ENCODE data around the gene TOR1AIP2. TPM values are rescaled to one million over a fixed set of nuclear protein-coding genes. Genes with fewer than 3 reads are reported as not detected.

The TOR1AIP2 gene
- total RNA-seq, result 10 to 100 TPM; 36.4 to 79.1 TPM

- Histone ChIP-seq H3K4me1 (replicated peaks) (peaks cover 9% of the 10 kb centered on the region), H3K4me3 (peak within 1 kb of the TSS; percentile 52 to 56), H3K36me3 (no peaks in the 10 kb centered on the region), H3K9me3 (no peaks in the 10 kb centered on the region), H3K27ac (peak within 1 kb of the TSS; percentile 54 to 66), H3K27me3 (replicated peaks; ENCODE audit: insufficient read depth) (no peaks in the 10 kb centered on the region)
- peak; percentile 90 for DNase-seq (ENCODE audit: low spot score)
- WGBS, result 5% methylated on average over 31 of the region's 31 CpGs
- peak; percentile 99 for TF ChIP-seq POLR2AphosphoS5 (IDR thresholded peaks at IDR 0.05)
- peak; percentile 97 for TF ChIP-seq POLR2A (IDR thresholded peaks at IDR 0.05)
- peak in 1 of 4 experiments; percentile 42 for TF ChIP-seq CTCF (IDR thresholded peaks at IDR 0.05)
- intact Hi-C loops (cut with DNase I), result loop anchor here (2.0 kb wide), 1 partner anchor 77 kb away; the partner anchor contains the start of gene CEP350
Observed at GRCh38 chr1:179877586-179878265, at the start of gene TOR1AIP2. TOR1AIP2 (minus strand) TSS chr1:179877803; CDS start chr1:179852665, 25,138 bp downstream.

- DNase-seq (ENCODE audit: low spot score), result no peak
Observed at GRCh38 chr1:179926850-179927205, 49.2 kb upstream of the TOR1AIP2 start.

GRCh38 chr1:179925922-179926849 lies 48.6 kb upstream of the TOR1AIP2 start:
- TF ChIP-seq POLR2A (IDR thresholded peaks at IDR 0.05), result no peak
- H3K27ac ChIP-seq, result no peak overlapping the region
- DNase-seq (ENCODE audit: low spot score), result no peak
- no peak overlapping the region for H3K4me3 ChIP-seq
- no peaks in the 10 kb centered on the region for H3K27me3 ChIP-seq (replicated peaks; ENCODE audit: insufficient read depth)
- 77% methylated on average over 4 of the region's 4 CpGs for WGBS
- intact Hi-C loops (cut with DNase I), result no loop called here
- no peaks in the 10 kb centered on the region for H3K4me1 ChIP-seq (replicated peaks)
- no peaks in the 10 kb centered on the region for H3K9me3 ChIP-seq
- no peaks in the 10 kb centered on the region for H3K36me3 ChIP-seq

More at GRCh38 chr1:179926850-179927205, 49.2 kb upstream of the TOR1AIP2 start:
- no peak overlapping the region for H3K4me3 ChIP-seq
- intact Hi-C loops (cut with DNase I), result no loop called here
- 95% methylated on average over 3 of the region's 3 CpGs for WGBS
- no peaks in the 10 kb centered on the region for H3K9me3 ChIP-seq
- no peaks in the 10 kb centered on the region for H3K4me1 ChIP-seq (replicated peaks)
- TF ChIP-seq POLR2AphosphoS5 (IDR thresholded peaks at IDR 0.05) (no peak), CTCF (IDR thresholded peaks at IDR 0.05) (no peak), POLR2A (IDR thresholded peaks at IDR 0.05) (no peak)
- H3K27me3 ChIP-seq (replicated peaks; ENCODE audit: insufficient read depth), result no peaks in the 10 kb centered on the region
- H3K36me3 ChIP-seq, result no peaks in the 10 kb centered on the region
- no peak overlapping the region for H3K27ac ChIP-seq

- no peak for DNase-seq (ENCODE audit: low spot score)
- Histone ChIP-seq H3K36me3 (no peaks in the 10 kb centered on the region), H3K4me3 (no peak overlapping the region), H3K27ac (no peak overlapping the region), H3K27me3 (replicated peaks; ENCODE audit: insufficient read depth) (no peaks in the 10 kb centered on the region), H3K4me1 (replicated peaks) (no peaks in the 10 kb centered on the region), H3K9me3 (no peaks in the 10 kb centered on the region)
- 85% methylated on average over 5 of the region's 5 CpGs for WGBS
- intact Hi-C loops (cut with DNase I), result no loop called here
- TF ChIP-seq CTCF (IDR thresholded peaks at IDR 0.05) (no peak), POLR2A (IDR thresholded peaks at IDR 0.05) (no peak), POLR2AphosphoS5 (IDR thresholded peaks at IDR 0.05) (no peak)
Observed at GRCh38 chr1:179925302-179925701, 47.7 kb upstream of the TOR1AIP2 start.

- no peak for DNase-seq (ENCODE audit: low spot score)
- Histone ChIP-seq H3K27ac (no peak overlapping the region), H3K9me3 (no peaks in the 10 kb centered on the region), H3K27me3 (replicated peaks; ENCODE audit: insufficient read depth) (no peaks in the 10 kb centered on the region), H3K4me3 (no peak overlapping the region), H3K4me1 (replicated peaks) (no peaks in the 10 kb centered on the region), H3K36me3 (no peaks in the 10 kb centered on the region)
- WGBS, result 83% methylated on average over 1 of the region's 1 CpG
- TF ChIP-seq POLR2A (IDR thresholded peaks at IDR 0.05) (no peak), POLR2AphosphoS5 (IDR thresholded peaks at IDR 0.05) (no peak), CTCF (IDR thresholded peaks at IDR 0.05) (no peak)
- intact Hi-C loops (cut with DNase I), result no loop called here
Observed at GRCh38 chr1:179924268-179924667, 46.7 kb upstream of the TOR1AIP2 start.

Measured in prostate gland (tissue), 2 donors.